SK-N-MC (cell line): ENCODE results near the gene CFDP1.

Experiments used
- EZH2 ChIP-seq: fragments of 200-600 bp; sonication (generic); IDR thresholded peaks from one replicate; pipeline ENCODE4 v1.6.1; 2017; ENCODE audit warnings: antibody characterized with exemption
- FOXP2 ChIP-seq: optimal IDR thresholded peaks from 2 replicates; pipeline ENCODE3; 2011; ENCODE audit warnings: mild to moderate bottlenecking, moderate library complexity; ENCODE audit not compliant: insufficient read depth; ENCODE audit errors: extremely low read length, control extremely low read depth
- POLR2AphosphoS5 ChIP-seq: IDR thresholded peaks from 2 replicates; pipeline ENCODE4 v1.6.1; 2012; ENCODE audit warnings: mild to moderate bottlenecking, low read depth, low read length, borderline replicate concordance

- TF ChIP-seq EZH2 (no peak), POLR2AphosphoS5 (no peak), FOXP2 (no peak)
Measured at GRCh38 chr16:75256059-75256571, 177.2 kb downstream of the CFDP1 start.
